Endothelial cell of umbilical vein (primary cell): ENCODE measurements around the gene DPP7. TPM values are rescaled to one million over a fixed set of nuclear protein-coding genes. Genes with fewer than 3 reads are reported as not detected.

Experiments
- BruUV-seq: library from RNA; stranded (reverse); fragments of 400-500 nt; replicated peaks from 2 replicates; lab custom pipeline; 2021; lab: Mats Ljungman, UMichigan
- CTCF ChIA-PET: fragments of 300-600, 350-600 bp; sonication (Branson Sonifier 250); formaldehyde crosslinking; loops from one replicate; lab custom pipeline; 2021; ENCODE audit warnings: antibody characterized with exemption, inconsistent platforms; lab: Charles Lee
- POLR2A ChIA-PET: fragments of 300-600, 350-600 bp; sonication (Branson Sonifier 250); formaldehyde crosslinking; loops from one replicate; lab custom pipeline; 2021; ENCODE audit warnings: antibody characterized with exemption, inconsistent platforms; lab: Charles Lee
- DNase-seq: peaks from one replicate; pipeline ENCODE4 v3.0.0-alpha.2; 2011; ENCODE audit warnings: low read depth, low spot score
- FAIRE-seq: peaks from 2 replicates; lab custom pipeline; 2011; peaks lifted over from hg19 to GRCh38; lab: Jason Lieb, UNC
- H2AFZ ChIP-seq: 2 replicates; pipeline ENCODE4 v1.6.0; 2012; ENCODE audit warnings: low read depth, low read length, control low read depth, inconsistent platforms
- H3K27ac ChIP-seq: 2 replicates; pipeline ENCODE4 v1.5.1; 2011; ENCODE audit warnings: low read depth, mild to moderate bottlenecking, control low read depth, low read length, moderate library complexity; ENCODE audit not compliant: insufficient read depth
- H3K27me3 ChIP-seq, 2 experiments: 2 replicates each; pipeline versions ENCODE4 v1.6.0 to v1.6.1; 2011; ENCODE audit warnings: low read length in 2 of 2, mixed read lengths in 1 of 2; ENCODE audit not compliant: control insufficient read depth in 2 of 2, insufficient read depth in 2 of 2
- H3K36me3 ChIP-seq, 2 experiments: 2 replicates in 1 of 2; 3 replicates in 1 of 2; pipeline ENCODE4 v1.5.1; 2011; ENCODE audit warnings: low read length in 2 of 2, mild to moderate bottlenecking in 1 of 2, moderate library complexity in 1 of 2; ENCODE audit not compliant: control insufficient read depth in 2 of 2, insufficient read depth in 2 of 2; ENCODE audit errors: extremely low read depth in 1 of 2
- H3K4me1 ChIP-seq: 3 replicates; pipeline ENCODE4 v1.5.1; 2011; ENCODE audit warnings: mild to moderate bottlenecking, low read length; ENCODE audit not compliant: control insufficient read depth, insufficient read depth; ENCODE audit errors: extremely low read depth
- H3K4me2 ChIP-seq: 2 replicates; pipeline ENCODE4 v1.6.1; 2011; ENCODE audit warnings: low read length, control low read depth, mixed read lengths; ENCODE audit not compliant: insufficient read depth
- H3K4me3 ChIP-seq, 3 experiments: fragments of 200-600 bp in 1 of 3; sonication (generic), shearing (Covaris generic) in 1 of 3; replicated peaks in 1 of 3; 2 replicates each; pipeline ENCODE4 v1.5.1; 2011 to 2016; ENCODE audit warnings: control low read depth in 3 of 3, low read length in 3 of 3, mild to moderate bottlenecking in 2 of 3, inconsistent platforms in 1 of 3, low read depth in 1 of 3, moderate library complexity in 1 of 3; ENCODE audit not compliant: insufficient read depth in 1 of 3
- H3K79me2 ChIP-seq: 2 replicates; pipeline ENCODE4 v1.6.0; 2012; ENCODE audit warnings: low read length, inconsistent platforms; ENCODE audit not compliant: control insufficient read depth, insufficient read depth
- H3K9ac ChIP-seq: replicated peaks from 2 replicates; pipeline ENCODE3; 2011; ENCODE audit warnings: low read length, control low read depth; ENCODE audit not compliant: insufficient read depth; ENCODE audit errors: extremely low read depth
- H3K9me1 ChIP-seq: replicated peaks from 3 replicates; pipeline ENCODE4 v1.6.0; 2011; ENCODE audit warnings: mild to moderate bottlenecking, low read length; ENCODE audit not compliant: control insufficient read depth, insufficient read depth; ENCODE audit errors: extremely low read depth
- H3K9me3 ChIP-seq: replicated peaks from 2 replicates; pipeline ENCODE4 v1.5.1; 2012; ENCODE audit warnings: low read length, inconsistent platforms; ENCODE audit not compliant: control insufficient read depth, insufficient read depth
- H4K20me1 ChIP-seq: replicated peaks from 2 replicates; pipeline ENCODE3; 2011; ENCODE audit warnings: mild to moderate bottlenecking, low read length; ENCODE audit not compliant: control insufficient read depth, insufficient read depth; ENCODE audit errors: extremely low read depth
- CTCF ChIP-seq, 2 donors: IDR thresholded peaks; 1 replicate in 1 of 2; 2 replicates in 1 of 2; pipeline ENCODE4 v1.5.1; 2011; ENCODE audit warnings: low read length in 2 of 2, mild to moderate bottlenecking in 2 of 2, moderate library complexity in 2 of 2, control low read depth in 1 of 2, inconsistent platforms in 1 of 2, low read depth in 1 of 2; ENCODE audit not compliant: insufficient read depth in 1 of 2; ENCODE audit errors: extremely low read depth in 1 of 2
- EZH2 ChIP-seq: IDR thresholded peaks from 2 replicates; pipeline ENCODE4 v1.6.1; 2012; ENCODE audit warnings: borderline replicate concordance, low read depth, mild to moderate bottlenecking, moderate library complexity, low read length, inconsistent platforms; ENCODE audit not compliant: severe bottlenecking
- FOS ChIP-seq: IDR thresholded peaks from 2 replicates; pipeline ENCODE4 v1.6.1; 2011; ENCODE audit warnings: mild to moderate bottlenecking, low read length, moderate library complexity, borderline replicate concordance; ENCODE audit not compliant: insufficient read depth
- GATA2 ChIP-seq: IDR thresholded peaks from 2 replicates; pipeline ENCODE4 v1.7.0; 2011; ENCODE audit warnings: low read depth, mild to moderate bottlenecking, moderate library complexity, mixed read lengths, low read length; ENCODE audit not compliant: insufficient read length, insufficient read depth
- JUN ChIP-seq: IDR thresholded peaks from 2 replicates; pipeline ENCODE4 v1.6.1; 2011; ENCODE audit warnings: borderline replicate concordance, low read depth; ENCODE audit not compliant: insufficient read length, insufficient read depth
- MYC ChIP-seq: IDR thresholded peaks from one replicate; pipeline ENCODE4 v1.6.1; 2011; ENCODE audit warnings: mild to moderate bottlenecking, low read depth, low read length
- POLR2A ChIP-seq: IDR thresholded peaks from 2 replicates; pipeline ENCODE4 v1.6.1; 2012; ENCODE audit warnings: low read depth, mild to moderate bottlenecking, control low read depth, low read length
- POLR2AphosphoS5 ChIP-seq: IDR thresholded peaks from 2 replicates; pipeline ENCODE4 v1.6.1; 2012; ENCODE audit warnings: low read depth, mild to moderate bottlenecking, control low read depth, low read length, moderate library complexity; ENCODE audit not compliant: insufficient read depth
- dilution Hi-C: fragments of 300-500 bp; cut with MboI; formaldehyde crosslinking; loops from one replicate; pipeline ENCODE4 v1.15.0; 2019; ENCODE audit warnings: low sequenced_read_pairs; ENCODE audit not compliant: extremely low pct_ligation_motif_present
- intact Hi-C: fragments of 100-400 bp; cut with micrococcal nuclease; formaldehyde crosslinking; loops from one replicate; pipeline ENCODE4 v1.10.0; 2022
- polyA plus RNA-seq, 4 experiments: library from polyadenylated mRNA; depleted of rRNA in 3 of 4; stranded (reverse) in 3 of 4; unstranded in 1 of 4; fragments of >200 nt; gene quantifications; 2 replicates each; pipeline versions ENCODE4 v1.2.1 to v1.2.3, GENCODE V29; 2011 to 2012; ENCODE audit warnings: missing spikeins in 1 of 4
- total RNA-seq: library from RNA; stranded (reverse); gene quantifications from 2 replicates; pipeline ENCODE4 v1.2.3, GENCODE V29; 2021
- TF ChIP-seq, protein P1 (sequence below): IDR thresholded peaks from 2 replicates; pipeline ENCODE4 v1.6.1; 2011; ENCODE audit not compliant: insufficient read depth, insufficient read length

The DPP7 gene
- total and polyA plus RNA-seq, 2 donors (not counting 3 experiments of a cell fraction or from before 2014, with no cell fraction given) = 149 to 200 TPM

GRCh38 chr9:137139468-137140150 is 25.1 kb upstream of the DPP7 start:
- Histone ChIP-seq H3K27ac (no peak overlapping the region), H4K20me1 (no peaks in the 10 kb centered on the region), H3K4me2 (no peak overlapping the region), H2AFZ (no peak overlapping the region), H3K36me3 (no peaks in the 10 kb centered on the region), H3K9me3 (no peaks in the 10 kb centered on the region), H3K4me1 (no peaks in the 10 kb centered on the region), H3K79me2 (no peaks in the 10 kb centered on the region), H3K9me1 (no peaks in the 10 kb centered on the region), H3K9ac (no peak overlapping the region), H3K4me3 (no peak overlapping the region), H3K27me3 (peaks cover 35 to 36% of the 10 kb centered on the region in 2 experiments)
- CTCF ChIA-PET = interaction anchor here (0.8 to 1.2 kb wide), 2 partner anchors 10 to 49 kb away, joined by 3 read pairs; no protein-coding TSS in a partner anchor
- no peak for TF ChIP-seq FOS
- TF ChIP-seq POLR2A = no peak
- TF ChIP-seq CTCF (IDR thresholded peaks at IDR 0.05; ENCODE audit: extremely low read depth in 1 of 2, insufficient read depth in 1 of 2, low read depth in 1 of 2, low read length in 2 of 2) = no peak
- TF ChIP-seq POLR2AphosphoS5 = no peak
- TF ChIP-seq EZH2 = no peak
- TF ChIP-seq JUN = no peak
- no peak for TF ChIP-seq MYC
- TF ChIP-seq GATA2 = no peak
- TF ChIP-seq, protein P1, sequence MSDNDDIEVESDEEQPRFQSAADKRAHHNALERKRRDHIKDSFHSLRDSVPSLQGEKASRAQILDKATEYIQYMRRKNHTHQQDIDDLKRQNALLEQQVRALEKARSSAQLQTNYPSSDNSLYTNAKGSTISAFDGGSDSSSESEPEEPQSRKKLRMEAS = no peak
- no peak for FAIRE-seq
- DNase-seq = no peak
- intact Hi-C loops = no loop called here
- dilution Hi-C loops = no loop called here
- BruUV-seq = no TSS peak
- POLR2A ChIA-PET = no interaction called here
